Activated CD8-positive, alpha-beta memory T cell treated with anti-CD3 and anti-CD28 coated beads, Interleukin-2, amount 50 U/mL, for 4 hours (primary cell): ENCODE measurements around the gene OMP.

Experiments
- DNase-seq: peaks from one replicate; pipeline ENCODE4 v3.0.0-alpha.2; 2020

The OMP gene

GRCh38 chr11:77143405-77144020, 40.9 kb downstream of the OMP start:
- DNase-seq, result no peak

DNA sequence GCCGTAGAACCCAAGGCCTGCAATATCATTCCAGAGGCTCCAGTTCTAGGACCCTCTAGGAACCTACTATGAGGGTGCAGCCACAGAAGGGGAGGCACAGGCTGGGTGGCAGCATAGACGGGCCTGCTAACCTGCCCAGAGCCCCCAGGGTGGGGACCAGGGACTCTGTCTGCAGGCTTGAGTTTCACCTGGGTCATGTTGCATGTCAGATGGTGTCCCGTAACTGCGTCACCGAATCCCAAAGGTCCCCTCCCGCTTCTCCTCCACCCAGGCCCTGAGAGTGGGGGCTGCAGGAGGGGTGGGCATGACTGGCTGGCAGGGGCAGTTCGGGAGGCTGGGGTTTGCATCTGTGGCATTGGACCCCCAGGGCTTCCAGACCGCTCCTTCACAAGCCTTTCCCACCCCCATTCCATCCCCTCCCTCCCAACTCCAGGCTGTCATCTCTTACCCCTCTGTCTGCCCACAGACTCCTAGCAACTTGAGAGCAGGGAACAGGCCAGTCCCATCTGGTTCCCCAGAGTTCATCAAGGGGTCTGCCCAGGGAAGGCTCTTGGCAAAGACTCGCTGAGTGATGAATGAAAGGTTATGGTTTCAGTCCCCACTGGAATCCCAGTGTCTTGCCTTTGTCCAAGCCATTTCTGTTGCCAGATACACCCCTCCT, 41.7 kb downstream of the OMP start:
- DNase-seq, result no peak

DNA sequence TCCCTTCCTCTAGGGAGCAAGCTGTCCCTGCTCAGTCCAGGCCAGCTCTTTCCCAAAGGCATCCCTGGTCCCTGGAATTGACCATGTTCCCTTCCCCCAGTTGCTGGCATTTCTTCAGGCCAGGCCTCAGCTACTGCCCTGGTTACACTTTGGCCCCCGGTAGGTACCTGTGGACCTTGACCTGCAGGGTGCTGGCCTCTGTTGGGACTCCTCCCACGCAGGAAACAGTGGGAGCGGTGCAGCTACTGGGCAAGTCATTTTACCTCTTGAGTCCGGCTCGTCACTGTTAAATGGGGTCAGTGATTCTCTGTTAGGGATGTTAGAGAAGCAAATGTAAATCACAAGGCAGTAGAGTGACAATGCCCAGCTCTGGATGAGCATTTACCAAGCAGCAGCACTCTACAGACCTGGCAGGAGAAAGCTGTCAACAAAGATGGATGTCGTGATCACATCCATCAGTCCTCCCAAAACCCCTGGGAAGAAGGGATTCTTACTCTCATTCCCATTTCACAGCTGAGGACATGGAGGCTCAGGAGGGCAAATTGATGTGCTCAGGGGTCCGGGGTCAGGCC, 42.3 kb downstream of the OMP start:
- DNase-seq, result no peak

GRCh38 chr11:77146261-77147035, 43.8 kb downstream of the OMP start:
- no peak for DNase-seq

DNA sequence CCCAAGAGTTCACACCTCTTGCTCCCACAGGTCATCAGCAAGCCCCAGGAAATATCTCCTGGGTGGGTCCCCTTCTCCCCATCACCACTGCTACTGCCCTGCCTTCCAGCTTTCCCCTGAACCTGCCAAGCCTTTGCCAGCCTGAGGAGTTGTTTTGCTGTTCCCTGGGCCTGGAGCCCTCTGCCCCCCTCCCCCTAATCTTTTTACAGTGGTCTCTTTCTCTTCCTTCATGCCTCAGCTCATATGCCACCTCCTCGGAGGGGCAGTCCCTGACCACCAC, 44.3 kb downstream of the OMP start:
- DNase-seq, result no peak

DNA sequence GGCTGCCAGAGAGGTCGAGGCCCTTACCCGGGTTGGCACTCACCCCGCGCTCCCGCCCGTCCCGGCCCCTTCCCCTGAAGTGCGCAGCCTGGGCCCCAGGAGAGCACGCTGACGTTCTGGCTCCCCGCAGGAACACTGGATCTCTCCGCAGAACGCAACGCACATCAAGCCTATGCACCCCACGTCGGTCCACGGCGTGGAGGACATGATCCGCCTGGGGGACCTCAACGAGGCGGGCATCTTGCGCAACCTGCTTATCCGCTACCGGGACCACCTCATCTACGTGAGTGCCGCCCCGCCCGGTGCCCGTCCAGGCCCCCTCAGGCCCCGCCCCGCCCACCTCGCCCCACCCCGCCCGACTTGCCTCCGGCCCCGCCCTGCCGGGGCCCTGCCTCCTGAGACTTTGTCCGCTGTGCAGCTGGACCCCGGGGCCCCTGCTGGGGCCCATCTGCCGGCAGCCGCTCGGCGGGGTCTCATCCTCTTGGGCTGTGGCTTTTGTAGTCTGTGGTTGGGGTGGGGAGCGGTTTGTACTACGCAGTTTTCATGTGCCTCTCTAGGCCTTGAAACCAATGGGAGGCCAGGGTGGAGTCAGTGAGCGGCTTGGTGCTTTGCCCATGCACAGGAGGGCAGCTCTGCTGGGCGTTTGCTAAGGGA, 45.2 kb downstream of the OMP start:
- peak; percentile 51 for DNase-seq

- no peak for DNase-seq
Measured at GRCh38 chr11:77148963-77149715, 46.5 kb downstream of the OMP start.

GRCh38 chr11:77149716-77150392, 47.2 kb downstream of the OMP start:
- no peak for DNase-seq

DNA sequence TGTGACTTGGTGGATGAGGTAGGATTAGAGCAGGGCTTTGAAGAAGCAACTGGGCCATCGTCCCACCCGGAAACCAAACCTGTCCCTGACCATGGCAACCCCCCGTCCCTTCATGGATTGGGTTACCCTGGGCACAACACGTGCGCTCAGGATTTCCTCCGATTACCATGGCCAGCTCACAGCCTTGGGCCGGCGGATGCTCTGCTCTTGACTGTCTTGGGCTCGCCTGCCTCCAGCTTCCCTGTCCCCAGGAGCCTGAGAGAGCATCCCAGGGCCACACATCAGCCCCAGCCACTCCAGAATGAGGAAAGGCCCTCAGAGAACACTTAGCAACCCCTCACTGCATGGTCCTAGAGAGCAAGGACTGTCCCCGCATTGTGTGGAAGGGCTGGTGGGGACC, 48.2 kb downstream of the OMP start:
- DNase-seq, result no peak

GRCh38 chr11:77151804-77152509, 49.3 kb downstream of the OMP start:
- peak; percentile 40 for DNase-seq

DNA sequence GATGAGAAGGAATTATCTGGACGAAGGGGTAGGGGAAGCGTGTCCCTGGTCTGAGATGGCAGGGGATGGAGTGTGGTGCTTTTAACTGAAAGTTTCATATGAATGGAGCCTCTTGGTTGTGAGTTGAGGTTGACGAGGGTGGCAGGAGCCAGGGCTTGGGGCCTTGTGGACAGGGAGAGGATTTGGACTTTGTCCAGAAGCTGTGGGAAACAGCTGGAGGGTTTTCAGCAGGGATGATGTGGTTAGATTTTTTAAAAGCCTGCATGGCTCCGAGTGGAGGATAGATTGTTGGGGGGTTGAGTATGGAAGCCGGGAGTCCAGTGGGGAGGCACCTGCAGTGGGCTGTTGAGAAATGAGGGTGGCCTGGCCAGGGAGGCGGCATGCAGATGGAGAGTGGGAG, 50.2 kb downstream of the OMP start:
- DNase-seq, result no peak
